D721Med (cell line): ENCODE measurements around the gene LY9.

Experiments used
- DNase-seq: peaks from one replicate; pipeline ENCODE4 v3.0.0; 2011; ENCODE audit warnings: low spot score; ENCODE audit not compliant: insufficient read length
- FAIRE-seq: peaks from 2 replicates; lab custom pipeline; 2011; peaks lifted over from hg19 to GRCh38; lab: Jason Lieb, UNC
- TF ChIP-seq, protein P1 (sequence below): IDR thresholded peaks from 2 replicates; pipeline ENCODE4 v1.5.1; 2012; ENCODE audit warnings: mild to moderate bottlenecking, control low read depth; ENCODE audit not compliant: insufficient read depth; ENCODE audit errors: missing control alignments

Gene LY9

DNA sequence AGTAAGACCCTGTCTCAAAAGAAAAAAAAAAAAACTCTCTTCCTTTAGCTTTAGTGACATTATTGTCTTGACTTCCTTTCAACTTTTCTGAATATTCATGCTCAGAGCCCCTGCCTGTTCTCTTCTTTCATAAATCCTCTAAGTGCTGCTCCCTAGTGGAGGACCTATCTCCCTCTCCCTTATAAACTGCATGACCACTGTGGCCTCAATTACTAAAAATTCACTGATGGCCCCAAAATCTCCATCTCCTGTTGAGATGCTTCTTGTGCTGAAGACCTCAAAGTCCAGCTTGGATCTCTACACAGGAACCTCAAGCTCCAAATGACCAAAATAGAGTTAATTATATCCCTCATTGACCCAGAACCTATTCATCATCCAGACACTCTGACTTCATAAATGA is 81.2 kb downstream of the LY9 start:
- TF ChIP-seq, protein P1, sequence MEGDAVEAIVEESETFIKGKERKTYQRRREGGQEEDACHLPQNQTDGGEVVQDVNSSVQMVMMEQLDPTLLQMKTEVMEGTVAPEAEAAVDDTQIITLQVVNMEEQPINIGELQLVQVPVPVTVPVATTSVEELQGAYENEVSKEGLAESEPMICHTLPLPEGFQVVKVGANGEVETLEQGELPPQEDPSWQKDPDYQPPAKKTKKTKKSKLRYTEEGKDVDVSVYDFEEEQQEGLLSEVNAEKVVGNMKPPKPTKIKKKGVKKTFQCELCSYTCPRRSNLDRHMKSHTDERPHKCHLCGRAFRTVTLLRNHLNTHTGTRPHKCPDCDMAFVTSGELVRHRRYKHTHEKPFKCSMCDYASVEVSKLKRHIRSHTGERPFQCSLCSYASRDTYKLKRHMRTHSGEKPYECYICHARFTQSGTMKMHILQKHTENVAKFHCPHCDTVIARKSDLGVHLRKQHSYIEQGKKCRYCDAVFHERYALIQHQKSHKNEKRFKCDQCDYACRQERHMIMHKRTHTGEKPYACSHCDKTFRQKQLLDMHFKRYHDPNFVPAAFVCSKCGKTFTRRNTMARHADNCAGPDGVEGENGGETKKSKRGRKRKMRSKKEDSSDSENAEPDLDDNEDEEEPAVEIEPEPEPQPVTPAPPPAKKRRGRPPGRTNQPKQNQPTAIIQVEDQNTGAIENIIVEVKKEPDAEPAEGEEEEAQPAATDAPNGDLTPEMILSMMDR, result no peak
- FAIRE-seq, result no peak

More for the DNA sequence above, 81.2 kb downstream of the LY9 start:
- DNase-seq, result no peak
